Neural cell (in vitro differentiated cells): ENCODE data around the gene EEF1B2. TPM values are rescaled to one million over a fixed set of nuclear protein-coding genes. Genes with fewer than 3 reads are reported as not detected.

Source experiments
- H2AFZ ChIP-seq: fragments of 200-600, 300-800 bp; sonication (generic), shearing (Covaris generic); 2 replicates; pipeline ENCODE4 v1.6.0; 2014; ENCODE audit warnings: low read depth, mild to moderate bottlenecking, antibody characterized with exemption, low read length, moderate library complexity
- H3F3A ChIP-seq: fragments of 200-600 bp; shearing (Covaris generic); 2 replicates; pipeline ENCODE4 v1.6.1; 2016; ENCODE audit warnings: mild to moderate bottlenecking, moderate library complexity, mixed read lengths, antibody characterized with exemption, low read length; ENCODE audit not compliant: insufficient read depth, poor library complexity, severe bottlenecking
- H3K27ac ChIP-seq: fragments of 200-600, 300-800 bp; sonication (generic), shearing (Covaris generic); 2 replicates; pipeline ENCODE4 v1.5.1; 2014; ENCODE audit warnings: mild to moderate bottlenecking, low read length, moderate library complexity
- H3K27me3 ChIP-seq: fragments of 300-800, 200-600 bp; sonication (generic), shearing (Covaris generic); 2 replicates; pipeline ENCODE4 v1.6.0; 2014; ENCODE audit warnings: mild to moderate bottlenecking, low read depth, low read length, moderate library complexity; ENCODE audit not compliant: insufficient read depth
- H3K36me3 ChIP-seq: fragments of 300-800, 200-600 bp; sonication (generic), shearing (Covaris generic); 2 replicates; pipeline ENCODE4 v1.5.1; 2014; ENCODE audit warnings: mild to moderate bottlenecking, antibody characterized with exemption, low read length, moderate library complexity; ENCODE audit not compliant: insufficient read depth
- H3K4me2 ChIP-seq: fragments of 300-800, 200-600 bp; sonication (generic), shearing (Covaris generic); 2 replicates; pipeline ENCODE4 v1.6.0; 2014; ENCODE audit warnings: mild to moderate bottlenecking, low read length
- H3K4me3 ChIP-seq: fragments of 300-800, 200-600 bp; sonication (generic), shearing (Covaris generic); 2 replicates; pipeline ENCODE4 v1.5.1; 2014; ENCODE audit warnings: mild to moderate bottlenecking, low read length, moderate library complexity
- H3K79me2 ChIP-seq: fragments of 200-600 bp; shearing (Covaris generic); replicated peaks from 2 replicates; pipeline ENCODE4 v1.6.0; 2014; ENCODE audit warnings: mild to moderate bottlenecking, low read length, moderate library complexity; ENCODE audit not compliant: insufficient read depth
- H3K9ac ChIP-seq: fragments of 300-800, 200-600 bp; sonication (generic), shearing (Covaris generic); 2 replicates; pipeline ENCODE4 v1.6.1; 2016; ENCODE audit warnings: mild to moderate bottlenecking, low read length, mixed read lengths
- H3K9me2 ChIP-seq: fragments of 200-600 bp; shearing (Covaris generic); 2 replicates; pipeline ENCODE4 v1.6.1; 2016; ENCODE audit warnings: mild to moderate bottlenecking, low read length, mixed read lengths; ENCODE audit not compliant: insufficient read depth
- H3K9me3 ChIP-seq: fragments of 200-600, 300-800 bp; sonication (generic), shearing (Covaris generic); 2 replicates; pipeline ENCODE4 v1.6.1; 2016; ENCODE audit warnings: mild to moderate bottlenecking, mixed run types, low read length, moderate library complexity, mixed read lengths
- H4K20me1 ChIP-seq: fragments of 200-600 bp; shearing (Covaris generic); 2 replicates; pipeline ENCODE4 v1.6.1; 2016; ENCODE audit warnings: mild to moderate bottlenecking, mixed run types; ENCODE audit not compliant: insufficient read depth
- EP300 ChIP-seq: fragments of 450-650 bp; conservative IDR thresholded peaks from 2 replicates; pipeline ENCODE4 v1.6.1; 2014; ENCODE audit warnings: antibody characterized with exemption, mild to moderate bottlenecking, moderate library complexity; ENCODE audit not compliant: poor library complexity, severe bottlenecking
- EZH2 ChIP-seq: fragments of 200-600, 300-800 bp; shearing (Covaris generic), sonication (generic); IDR thresholded peaks from 2 replicates; pipeline ENCODE4 v1.6.1; 2014; ENCODE audit warnings: antibody characterized with exemption, low read length, borderline replicate concordance, mild to moderate bottlenecking; ENCODE audit not compliant: insufficient read depth, poor library complexity, severe bottlenecking
- MXI1 ChIP-seq: fragments of 450-650 bp; conservative IDR thresholded peaks from 2 replicates; pipeline ENCODE4 v1.6.1; 2014; ENCODE audit warnings: antibody characterized with exemption, mild to moderate bottlenecking; ENCODE audit not compliant: poor library complexity, severe bottlenecking
- POLR2AphosphoS5 ChIP-seq: IDR thresholded peaks from 2 replicates; pipeline ENCODE4 v1.6.1; 2012
- RAD21 ChIP-seq: fragments of 450-650 bp; conservative IDR thresholded peaks from 2 replicates; pipeline ENCODE4 v1.6.1; 2014; ENCODE audit warnings: antibody characterized with exemption, mild to moderate bottlenecking, moderate library complexity
- REST ChIP-seq: IDR thresholded peaks from 2 replicates; pipeline ENCODE4 v1.6.1; 2012; ENCODE audit warnings: borderline replicate concordance
- SMC3 ChIP-seq: fragments of 450-650 bp; conservative IDR thresholded peaks from 2 replicates; pipeline ENCODE4 v1.6.1; 2014; ENCODE audit warnings: antibody characterized with exemption, mild to moderate bottlenecking, moderate library complexity; ENCODE audit not compliant: poor library complexity
- TAF1 ChIP-seq: IDR thresholded peaks from 2 replicates; pipeline ENCODE4 v1.6.1; 2012; ENCODE audit warnings: low read depth
- polyA plus RNA-seq: library from polyadenylated mRNA; depleted of rRNA; stranded (reverse); fragments of >200 nt; gene quantifications from 2 replicates; pipeline ENCODE4 v1.2.3, GENCODE V29; 2014
- TF ChIP-seq, protein P1 (sequence below): fragments of 450-650 bp; IDR thresholded peaks from 2 replicates; pipeline ENCODE4 v1.5.1; 2014; ENCODE audit warnings: antibody characterized with exemption, mild to moderate bottlenecking, moderate library complexity; ENCODE audit not compliant: poor library complexity, severe bottlenecking

Gene EEF1B2
- polyA plus RNA-seq, 1 donor from 2014 or later, result 551 TPM

- no peaks in the 10 kb centered on the region for H3K27me3 ChIP-seq
- no peaks in the 10 kb centered on the region for H3F3A ChIP-seq
- H4K20me1 ChIP-seq, result no peaks in the 10 kb centered on the region
- no peak overlapping the region for H3K4me3 ChIP-seq
- H2AFZ ChIP-seq, result no peak overlapping the region
- no peak overlapping the region for H3K27ac ChIP-seq
- H3K9me2 ChIP-seq, result no peaks in the 10 kb centered on the region
- no peak overlapping the region for H3K4me2 ChIP-seq
- no peaks in the 10 kb centered on the region for H3K9me3 ChIP-seq
- H3K36me3 ChIP-seq, result peaks cover 3% of the 10 kb centered on the region
- no peaks in the 10 kb centered on the region for H3K79me2 ChIP-seq
- no peak overlapping the region for H3K9ac ChIP-seq
- TF ChIP-seq SMC3 (no peak), RAD21 (no peak), EP300 (no peak), MXI1 (no peak), POLR2AphosphoS5 (no peak), EZH2 (no peak), REST (no peak), TAF1 (no peak)
- TF ChIP-seq, protein P1, sequence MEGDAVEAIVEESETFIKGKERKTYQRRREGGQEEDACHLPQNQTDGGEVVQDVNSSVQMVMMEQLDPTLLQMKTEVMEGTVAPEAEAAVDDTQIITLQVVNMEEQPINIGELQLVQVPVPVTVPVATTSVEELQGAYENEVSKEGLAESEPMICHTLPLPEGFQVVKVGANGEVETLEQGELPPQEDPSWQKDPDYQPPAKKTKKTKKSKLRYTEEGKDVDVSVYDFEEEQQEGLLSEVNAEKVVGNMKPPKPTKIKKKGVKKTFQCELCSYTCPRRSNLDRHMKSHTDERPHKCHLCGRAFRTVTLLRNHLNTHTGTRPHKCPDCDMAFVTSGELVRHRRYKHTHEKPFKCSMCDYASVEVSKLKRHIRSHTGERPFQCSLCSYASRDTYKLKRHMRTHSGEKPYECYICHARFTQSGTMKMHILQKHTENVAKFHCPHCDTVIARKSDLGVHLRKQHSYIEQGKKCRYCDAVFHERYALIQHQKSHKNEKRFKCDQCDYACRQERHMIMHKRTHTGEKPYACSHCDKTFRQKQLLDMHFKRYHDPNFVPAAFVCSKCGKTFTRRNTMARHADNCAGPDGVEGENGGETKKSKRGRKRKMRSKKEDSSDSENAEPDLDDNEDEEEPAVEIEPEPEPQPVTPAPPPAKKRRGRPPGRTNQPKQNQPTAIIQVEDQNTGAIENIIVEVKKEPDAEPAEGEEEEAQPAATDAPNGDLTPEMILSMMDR, result no peak
Observed at GRCh38 chr2:206127656-206128055, 32.0 kb upstream of the EEF1B2 start.

- no peak overlapping the region for H3K4me2 ChIP-seq
- no peak overlapping the region for H3K27ac ChIP-seq
- no peaks in the 10 kb centered on the region for H3K27me3 ChIP-seq
- H3K4me3 ChIP-seq, result no peak overlapping the region
- peaks cover 8% of the 10 kb centered on the region for H3K36me3 ChIP-seq
- no peaks in the 10 kb centered on the region for H3K9me3 ChIP-seq
- no peaks in the 10 kb centered on the region for H3K79me2 ChIP-seq
- no peaks in the 10 kb centered on the region for H3F3A ChIP-seq
- no peak overlapping the region for H2AFZ ChIP-seq
- TF ChIP-seq MXI1 (no peak), SMC3 (no peak), EP300 (no peak), RAD21 (no peak), EZH2 (no peak), TAF1 (no peak), REST (no peak), POLR2AphosphoS5 (no peak)
- TF ChIP-seq, protein P1, result no peak
- H4K20me1 ChIP-seq, result no peaks in the 10 kb centered on the region
- no peak overlapping the region for H3K9ac ChIP-seq
- H3K9me2 ChIP-seq, result no peaks in the 10 kb centered on the region
Observed at GRCh38 chr2:206143451-206143850, 16.2 kb upstream of the EEF1B2 start.
